Middle frontal gyrus (tissue), 1 donor: ENCODE results near the gene RGS16.

Experiments used
- DNase-seq: peaks from one replicate; pipeline ENCODE4 v3.0.0-alpha.2; 2015; ENCODE audit warnings: low spot score; ENCODE audit errors: extremely low spot score

The RGS16 gene

GRCh38 chr1:182584746-182585145, 19.4 kb downstream of the RGS16 start:
- DNase-seq: no peak

- no peak for DNase-seq
These were observed 23.5 kb downstream of the RGS16 start for GRCh38 chr1:182580736-182581135.

GRCh38 chr1:182575540-182576149, 28.5 kb downstream of the RGS16 start:
- no peak for DNase-seq

- DNase-seq: no peak
These were observed 30.0 kb downstream of the RGS16 start for GRCh38 chr1:182574156-182574555.

- DNase-seq: no peak
These were observed 33.6 kb downstream of the RGS16 start for GRCh38 chr1:182570611-182570970.

GRCh38 chr1:182569939-182570610, 34.1 kb downstream of the RGS16 start:
- no peak for DNase-seq

GRCh38 chr1:182568647-182569284, 35.4 kb downstream of the RGS16 start:
- no peak for DNase-seq

- DNase-seq: no peak
These were observed 36.6 kb downstream of the RGS16 start for GRCh38 chr1:182567629-182568028.

GRCh38 chr1:182565537-182565936, 38.7 kb downstream of the RGS16 start:
- DNase-seq: no peak

- no peak for DNase-seq
These were observed 39.7 kb downstream of the RGS16 start for GRCh38 chr1:182564406-182565004.

GRCh38 chr1:182563095-182563494, 41.1 kb downstream of the RGS16 start:
- no peak for DNase-seq

- DNase-seq: no peak
These were observed 42.7 kb downstream of the RGS16 start for GRCh38 chr1:182561456-182561855.

GRCh38 chr1:182560392-182560984, 43.7 kb downstream of the RGS16 start:
- DNase-seq: no peak

- no peak for DNase-seq
These were observed 47.9 kb downstream of the RGS16 start for GRCh38 chr1:182556279-182556678.

- no peak for DNase-seq
These were observed 48.7 kb downstream of the RGS16 start for GRCh38 chr1:182555493-182555892.

GRCh38 chr1:182552527-182552926, 51.7 kb downstream of the RGS16 start:
- DNase-seq: no peak

GRCh38 chr1:182549811-182550210, 54.4 kb downstream of the RGS16 start:
- DNase-seq: no peak

GRCh38 chr1:182549346-182549745, 54.8 kb downstream of the RGS16 start:
- no peak for DNase-seq
